Fibroblast of lung (primary cell): Measurements from ENCODE around the gene INTS2.

ENCODE experiments used
- CTCF ChIP-seq, 2 donors: IDR thresholded peaks in 1 of 2; conservative IDR thresholded peaks in 1 of 2; 1 replicate in 1 of 2; 2 replicates in 1 of 2; pipeline ENCODE4 v1.5.1; 2011 to 2012; ENCODE audit warnings: low read length in 2 of 2, control low read depth in 1 of 2, inconsistent platforms in 1 of 2, low read depth in 1 of 2, mild to moderate bottlenecking in 1 of 2
- EZH2 ChIP-seq: IDR thresholded peaks from 2 replicates; pipeline ENCODE4 v1.5.1; 2012; ENCODE audit warnings: low read length, control low read depth, mild to moderate bottlenecking; ENCODE audit errors: missing control alignments

GRCh38 chr17:61848247-61848646 lies 79.5 kb downstream of the INTS2 start:
- TF ChIP-seq CTCF (conservative IDR thresholded peaks at IDR 0.05 in 1 of 2, IDR thresholded peaks at IDR 0.05 in 1 of 2; ENCODE audit: low read depth in 1 of 2, low read length in 2 of 2) (no peak), EZH2 (no peak)
